Right ventricle myocardium superior (tissue), 1 donor: ENCODE results near the gene TFF1. TPM values are rescaled to one million over a fixed set of nuclear protein-coding genes. Genes with fewer than 3 reads are reported as not detected.
A peak's percentile ranks its signal among the peaks of the same experiment; 100 is the strongest.

Source experiments
- ATAC-seq: fragments of 200-7000 bp; cut with Tn5 transposase; one replicate; pipeline ENCODE4 v1.9.1; 2020; ENCODE audit warnings: mild to moderate bottlenecking; ENCODE audit not compliant: poor library complexity
- DNase-seq: peaks from one replicate; pipeline ENCODE4 v3.0.0-alpha.2; 2020
- intact Hi-C: fragments of 100-400 bp; cut with DNase I; formaldehyde crosslinking; loops from one replicate; pipeline ENCODE4 v1.11.2; 2022
- total RNA-seq: library from RNA; stranded (reverse); fragmentation: NEBNext Ultra II Directional; extraction: Animal tissue kit (Norgen Biotek cat#: 25700); gene quantifications from one replicate; pipeline ENCODE4 v1.2.1, GENCODE V29; 2021
- donor health status: DM: no; HTN: yes; CAD: no; lungs with severe emphysema.

The TFF1 gene
- total RNA-seq, 1 donor from 2014 or later = not detected

DNA sequence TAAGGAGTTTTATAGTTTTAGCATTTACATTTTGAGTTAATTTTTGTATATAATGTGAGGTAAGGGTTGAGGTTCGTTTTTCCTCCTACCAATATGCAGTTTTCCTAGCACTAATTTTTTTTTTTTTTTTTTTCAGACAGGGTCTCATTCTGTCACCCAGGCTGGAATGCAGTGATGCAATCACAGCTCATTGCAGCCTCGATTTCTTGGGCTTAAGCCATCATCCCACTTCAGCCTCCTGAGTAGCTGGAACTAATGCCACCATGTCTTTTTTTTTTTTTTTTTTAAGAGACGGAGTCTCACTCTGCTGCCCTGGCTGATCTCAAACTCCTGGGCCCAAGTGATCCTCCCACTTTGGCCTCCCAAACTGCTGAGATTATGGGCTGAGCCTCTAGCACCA, 34.8 kb upstream of the TFF1 start:
- DNase-seq (no peak), ATAC-seq (no peak)
- intact Hi-C loops = no loop called here

DNA sequence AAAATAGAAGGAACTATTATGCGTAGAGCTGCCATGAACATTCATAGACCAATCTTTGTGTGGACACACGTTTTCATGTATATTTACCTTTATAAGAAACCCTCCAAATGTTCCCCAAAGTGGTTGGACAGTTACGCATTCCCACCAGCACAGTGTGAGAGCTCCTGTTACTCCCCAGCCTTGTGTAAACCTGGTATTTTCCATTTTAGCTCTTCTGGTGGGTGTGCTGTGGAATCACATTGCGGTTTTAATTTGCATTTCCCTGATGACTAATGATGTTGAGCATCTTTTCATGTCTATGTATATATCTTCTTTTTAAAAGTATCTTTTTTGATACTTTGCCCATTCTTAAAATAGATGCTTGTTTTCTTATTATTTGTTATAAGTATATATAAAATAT, 34.2 kb upstream of the TFF1 start:
- intact Hi-C loops = no loop called here
- DNase-seq = no peak
- ATAC-seq = no peak

DNA sequence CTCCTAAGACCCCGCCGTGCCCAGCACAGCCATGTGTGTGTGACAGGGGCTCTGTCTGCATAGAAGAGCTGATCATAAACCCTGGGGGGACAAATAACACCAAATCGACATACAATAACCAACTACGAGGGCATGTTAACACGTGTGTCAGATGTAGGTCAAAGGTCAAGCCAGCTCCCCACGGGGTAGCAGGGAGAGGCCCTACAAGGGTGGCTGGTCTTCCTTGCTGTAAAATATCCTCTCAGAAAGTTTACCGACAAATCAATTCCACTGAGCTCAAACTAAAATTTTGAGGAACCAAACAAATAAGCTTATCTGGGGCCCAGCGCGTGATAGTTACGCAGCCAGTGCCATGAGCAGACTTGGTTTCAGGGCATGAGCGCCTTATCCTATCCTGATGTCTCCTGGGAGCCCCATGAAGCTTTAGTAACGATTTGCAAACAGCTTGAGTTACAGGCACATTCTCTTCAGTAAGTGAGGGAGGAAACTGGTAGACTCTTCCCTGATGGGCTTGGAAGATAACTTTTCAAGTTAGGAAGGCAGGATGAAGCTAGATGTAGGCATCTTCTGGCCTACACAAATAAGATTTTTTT, 32.2 kb upstream of the TFF1 start:
- ATAC-seq = no peak

DNA sequence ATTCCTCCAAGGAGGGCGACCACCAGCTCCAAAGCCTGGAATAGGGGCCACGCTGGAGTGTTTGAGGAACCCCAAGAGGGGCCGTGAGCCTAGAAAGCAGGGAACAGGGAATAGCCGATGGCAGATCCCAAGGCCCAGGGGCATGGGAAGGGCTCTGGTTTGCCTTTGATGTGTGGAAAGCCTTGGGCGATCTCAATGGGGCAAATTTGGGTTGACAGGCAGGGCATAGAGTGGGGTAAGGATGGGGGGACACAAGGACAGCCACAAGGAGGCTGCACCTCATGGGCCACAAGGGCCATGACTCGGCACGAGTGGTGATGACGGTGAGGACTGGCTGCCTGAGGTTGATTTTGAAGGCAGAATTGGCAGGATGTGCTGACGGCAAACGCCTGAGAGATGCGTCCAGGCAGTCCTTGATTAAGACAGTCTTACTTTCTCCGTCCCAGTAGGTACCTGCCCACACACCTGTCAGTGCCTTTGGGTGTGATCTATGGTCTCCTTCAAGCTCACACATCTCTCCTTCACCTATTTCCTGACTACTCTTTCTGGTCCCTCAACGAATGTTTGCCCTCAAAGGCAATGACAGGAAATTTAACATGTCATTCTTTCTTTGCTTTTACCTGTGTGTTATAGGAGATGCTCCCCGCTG, 31.5 kb upstream of the TFF1 start:
- ATAC-seq = no peak
- DNase-seq = no peak
- intact Hi-C loops = no loop called here

More for the DNA sequence above, 32.2 kb upstream of the TFF1 start:
- intact Hi-C loops = no loop called here
- no peak for DNase-seq

DNA sequence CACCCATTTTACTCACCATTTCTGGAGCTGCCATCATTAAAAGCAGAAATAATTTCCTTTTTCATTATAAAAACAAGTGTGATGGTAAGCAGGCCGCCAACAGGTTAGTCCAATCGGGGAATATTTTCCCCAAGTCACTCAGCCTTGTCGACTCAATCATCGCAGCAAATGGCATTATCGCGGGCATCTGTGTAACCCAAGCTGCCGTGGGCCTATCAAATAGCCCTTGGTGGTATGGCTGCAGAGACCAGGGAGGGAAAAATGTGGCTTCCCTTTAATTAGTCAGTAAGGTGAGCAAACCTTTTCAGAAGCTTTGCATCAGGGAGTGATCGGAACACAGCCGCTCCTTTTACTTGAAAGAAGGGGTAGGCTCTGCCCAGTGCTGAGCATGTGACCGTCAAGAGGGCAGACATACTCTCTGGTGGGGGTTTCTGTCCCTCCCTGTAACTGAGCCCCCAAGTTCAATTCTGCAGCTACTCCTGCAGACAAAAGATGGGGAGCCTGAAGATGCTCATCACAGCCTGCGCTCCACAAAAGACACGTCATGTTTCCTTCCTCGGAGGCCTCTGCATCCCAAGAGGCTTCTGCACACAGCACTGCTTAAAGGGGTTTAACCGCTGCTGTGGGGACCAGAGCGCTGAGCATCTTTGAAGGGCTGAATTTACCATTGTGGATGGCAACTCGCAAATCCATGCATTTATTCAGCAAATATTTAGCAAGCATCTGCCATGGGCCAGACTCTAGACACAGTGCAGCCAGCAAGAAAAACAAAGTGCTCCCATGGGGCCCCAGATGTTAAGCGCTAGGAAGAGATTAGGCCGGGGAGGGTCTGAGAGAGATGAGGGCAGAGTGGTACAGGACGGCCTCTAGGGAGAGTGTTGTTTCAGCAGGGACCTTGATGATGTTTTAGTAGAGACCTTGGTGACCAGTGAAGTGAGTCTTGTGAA, 30.7 kb upstream of the TFF1 start:
- intact Hi-C loops = no loop called here
- ATAC-seq (no peak), DNase-seq (no peak)

DNA sequence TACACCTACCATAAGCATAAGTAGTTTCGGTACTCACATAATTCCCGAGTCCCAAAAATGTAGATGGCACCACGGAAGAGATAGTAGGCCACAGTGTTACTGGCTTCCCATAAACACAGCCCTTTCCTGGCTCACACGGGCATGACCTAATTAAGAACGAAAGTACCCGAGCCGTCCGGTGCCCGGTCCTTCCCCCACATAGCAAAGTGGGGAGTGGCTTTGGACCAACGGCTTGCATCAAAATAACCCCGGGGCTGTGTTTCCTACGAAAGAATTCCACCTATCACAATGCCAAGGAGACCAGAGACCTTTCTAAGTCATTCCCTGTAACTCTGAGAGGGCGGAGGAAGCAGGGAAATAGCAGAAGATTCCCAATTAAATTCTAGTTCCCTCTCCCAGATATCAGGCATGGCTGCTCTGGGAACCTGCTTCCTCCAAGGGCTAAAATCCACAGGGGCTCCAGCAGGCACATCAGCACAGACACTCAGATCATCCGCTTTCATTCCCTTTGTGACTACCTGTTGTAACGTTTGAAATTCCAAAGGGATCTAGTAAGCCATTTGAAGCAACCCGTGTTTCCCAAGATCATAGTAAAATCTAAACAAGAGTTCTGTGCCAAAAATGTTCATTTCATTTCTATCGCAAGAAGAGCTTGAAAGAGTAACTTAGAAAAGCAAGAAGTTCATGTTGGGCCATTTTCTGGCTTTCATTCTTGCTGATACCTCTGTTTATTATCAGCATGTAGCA, 29.7 kb upstream of the TFF1 start, which contains the start of gene TMPRSS3:
Gene TMPRSS3 (minus strand): TSS at position 148 of the 747 bp plus-strand sequence. CDS start 635 bp downstream, outside the sequence.
- intact Hi-C loops = no loop called here
- no peak for DNase-seq
- ATAC-seq = no peak

DNA sequence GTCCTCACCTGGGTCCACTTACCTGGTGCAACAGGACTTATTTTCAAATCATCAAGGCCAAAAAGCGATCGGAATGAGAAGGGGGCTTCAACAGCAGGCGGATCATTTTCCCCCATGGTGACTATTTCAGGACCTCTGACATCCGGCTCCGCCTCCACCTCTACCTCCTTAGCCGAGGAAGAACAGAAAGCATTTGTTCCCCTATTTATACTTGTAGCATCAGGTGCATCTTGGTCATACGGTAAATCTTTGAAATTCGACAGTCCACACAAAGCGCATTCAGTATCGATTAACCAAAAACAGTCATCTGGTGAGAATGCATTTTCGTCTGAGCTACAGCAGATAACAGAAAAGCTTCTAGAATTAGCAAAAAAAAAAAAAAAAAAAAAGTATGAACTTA, 29.0 kb upstream of the TFF1 start:
- intact Hi-C loops = no loop called here
- no peak for ATAC-seq
- no peak for DNase-seq

DNA sequence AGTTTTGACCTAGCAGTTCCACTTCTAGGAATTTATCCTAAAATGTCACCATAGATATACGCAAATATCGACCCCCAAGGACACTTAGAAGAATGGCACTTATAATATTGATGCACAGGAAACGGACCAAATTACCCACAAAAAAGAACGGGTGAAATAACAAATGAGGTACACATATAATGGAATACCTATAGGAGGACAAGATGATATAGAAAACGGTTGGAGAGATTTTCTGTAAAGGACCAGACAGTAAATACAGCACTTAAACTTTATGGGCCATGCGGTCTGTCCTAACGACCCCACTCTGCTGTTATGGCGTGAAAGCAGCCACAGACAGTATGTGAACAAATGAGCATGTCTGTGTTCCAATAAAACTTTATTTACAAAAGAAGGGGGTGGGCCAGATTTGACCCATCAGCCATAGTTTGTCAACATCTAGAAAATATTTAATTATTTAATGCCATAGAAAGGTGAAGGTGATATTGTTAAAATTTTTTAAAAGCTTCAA, 27.2 kb upstream of the TFF1 start:
- no peak for ATAC-seq
- intact Hi-C loops = no loop called here

DNA sequence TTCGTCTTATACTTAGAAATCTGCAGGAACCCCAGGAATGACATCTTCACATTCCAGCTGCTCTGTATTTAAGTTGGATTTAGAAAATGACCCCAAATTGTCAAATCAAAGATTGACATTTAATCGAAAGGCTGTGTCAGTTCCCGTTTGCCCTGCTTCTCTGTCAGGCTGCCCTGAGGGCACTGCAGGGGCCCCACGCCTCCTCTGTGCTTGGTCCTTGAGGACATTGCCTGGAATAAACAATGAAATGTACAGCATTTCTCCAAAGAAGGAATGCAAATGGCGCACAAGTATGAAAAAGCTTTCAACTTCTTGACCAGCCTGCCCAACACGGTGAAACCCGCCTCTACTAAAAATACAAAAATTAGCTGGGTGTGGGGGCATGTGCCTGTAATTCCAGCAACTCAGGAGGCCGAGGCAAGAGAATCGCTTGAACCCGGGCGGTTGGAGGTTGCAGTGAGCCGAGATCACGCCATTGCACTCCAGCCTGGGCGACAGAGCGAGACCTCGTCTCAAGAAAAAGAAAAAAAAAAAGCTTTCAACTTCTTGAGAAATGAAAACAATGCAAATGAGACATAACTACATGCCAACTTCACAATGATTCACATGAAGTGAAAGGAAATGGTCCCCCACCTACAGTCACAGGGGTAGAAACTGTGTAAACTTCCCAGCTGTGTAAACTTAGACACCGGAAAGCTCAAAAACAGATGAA, 26.6 kb upstream of the TFF1 start:
- intact Hi-C loops = no loop called here
- no peak for DNase-seq
- no peak for ATAC-seq

More for the DNA sequence above, 27.2 kb upstream of the TFF1 start:
- no peak for DNase-seq

DNA sequence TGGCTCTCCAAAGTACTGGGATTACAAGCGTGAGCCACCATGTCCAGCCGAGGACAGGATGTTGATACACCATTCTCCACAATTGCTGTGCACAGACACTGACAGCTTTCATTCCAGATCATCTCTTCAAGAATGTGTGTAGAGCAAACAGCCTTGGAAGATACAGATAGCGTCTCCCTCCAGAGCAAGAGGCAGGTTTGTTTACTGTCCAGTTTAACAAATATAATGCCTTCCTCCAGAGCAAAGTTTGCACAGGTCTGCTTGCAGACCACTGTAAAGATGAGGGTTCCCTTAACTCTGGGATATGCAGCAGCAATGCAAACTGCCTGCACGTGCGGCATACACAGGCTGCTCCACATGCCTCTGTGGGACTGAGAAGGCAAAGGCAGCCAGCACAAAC, 25.0 kb upstream of the TFF1 start:
- ATAC-seq = no peak
- intact Hi-C loops = no loop called here
- no peak for DNase-seq

DNA sequence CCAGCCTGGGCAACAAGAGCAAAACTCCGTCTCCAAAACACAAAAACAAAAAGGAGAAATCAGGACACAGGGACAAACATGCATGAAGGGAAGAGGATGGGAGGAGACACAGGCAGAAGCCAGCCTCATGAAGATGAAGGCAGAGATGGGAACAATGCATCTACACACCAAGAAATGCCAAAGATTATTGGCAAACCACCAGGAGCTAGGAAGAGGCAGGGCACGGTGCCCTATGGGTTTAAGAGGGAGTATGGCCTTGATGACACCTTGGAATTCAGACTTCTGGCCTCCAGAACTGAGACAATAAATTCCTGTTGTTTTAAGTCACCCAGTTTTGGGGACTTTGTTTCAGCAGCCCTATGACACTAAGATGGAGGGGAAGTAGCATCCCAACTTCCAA, 24.4 kb upstream of the TFF1 start:
- no peak for DNase-seq
- intact Hi-C loops = no loop called here
- no peak for ATAC-seq

DNA sequence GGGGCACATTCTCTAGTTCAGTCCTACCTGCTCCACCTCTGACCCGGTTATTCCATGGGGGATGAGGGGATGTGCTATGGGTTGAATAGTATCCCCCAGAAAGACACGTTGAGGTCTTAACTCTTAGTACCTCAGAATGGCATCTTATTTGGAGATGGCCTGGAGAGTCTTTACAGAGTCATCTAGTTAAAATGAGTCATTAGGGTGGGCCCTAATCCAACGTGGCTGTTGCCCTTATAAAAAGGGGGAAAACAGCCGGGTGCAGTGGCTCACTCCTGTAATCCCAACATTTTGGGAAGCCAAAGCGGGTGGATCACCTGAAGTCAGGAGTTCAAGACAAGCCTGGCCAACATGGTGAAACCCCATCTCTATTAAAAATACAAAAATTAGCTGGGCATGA, 23.9 kb upstream of the TFF1 start:
- DNase-seq (no peak), ATAC-seq (no peak)
- intact Hi-C loops = no loop called here

DNA sequence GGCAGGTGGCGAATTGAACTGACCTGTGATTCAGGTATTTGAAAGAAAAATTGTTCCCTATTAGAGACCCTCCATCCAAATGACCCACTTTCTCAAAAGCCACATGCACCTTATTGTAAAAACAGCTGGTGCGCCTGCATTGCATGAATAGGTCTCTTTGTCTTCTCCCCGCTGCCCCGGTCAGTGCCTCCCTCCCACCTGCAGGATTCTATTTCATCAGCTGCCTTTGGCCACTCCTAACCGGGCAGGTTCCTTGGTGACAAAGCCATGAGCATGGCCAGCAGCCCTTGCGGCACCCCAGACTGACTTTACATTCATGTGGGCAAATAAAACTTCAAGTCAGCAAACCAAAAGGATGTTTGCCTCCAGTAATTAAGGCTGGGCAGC, 23.1 kb upstream of the TFF1 start:
- intact Hi-C loops = no loop called here
- DNase-seq = no peak
- no peak for ATAC-seq

DNA sequence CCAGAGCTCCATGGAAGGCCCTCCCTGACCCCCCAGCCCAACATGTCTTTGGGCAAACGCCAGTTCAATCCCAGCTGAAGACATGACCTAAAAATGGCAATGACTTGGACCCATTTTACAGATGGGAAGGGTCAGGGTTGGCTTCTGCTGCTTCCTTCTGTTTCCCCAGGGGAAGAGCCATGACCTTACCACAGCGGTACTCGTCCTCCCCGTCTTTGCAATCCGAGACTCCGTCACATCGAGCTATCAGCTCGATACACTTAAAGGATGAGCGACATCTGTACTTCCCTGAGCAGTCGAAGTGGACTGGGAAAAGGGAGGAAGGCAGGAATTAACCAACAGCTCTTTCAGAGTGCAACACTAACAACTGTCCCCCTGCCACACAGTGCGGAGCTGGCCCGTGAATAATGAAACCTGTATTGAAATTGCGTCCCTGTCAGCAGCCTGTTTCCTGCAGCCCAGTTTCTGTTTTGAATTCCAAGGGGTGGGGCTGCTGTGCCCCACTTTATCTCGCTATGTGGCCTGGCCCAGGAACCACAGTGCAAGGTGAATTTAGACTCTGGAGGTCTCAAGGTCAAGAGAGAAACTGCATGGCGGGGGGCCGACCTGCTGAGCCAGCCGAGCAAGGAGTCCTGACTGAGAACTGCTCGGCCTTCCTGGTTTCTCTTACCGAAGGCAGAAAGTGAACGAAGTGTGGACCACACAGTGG, 22.6 kb upstream of the TFF1 start:
- peak; percentile 41 for ATAC-seq
- no peak for DNase-seq
- intact Hi-C loops = no loop called here

DNA sequence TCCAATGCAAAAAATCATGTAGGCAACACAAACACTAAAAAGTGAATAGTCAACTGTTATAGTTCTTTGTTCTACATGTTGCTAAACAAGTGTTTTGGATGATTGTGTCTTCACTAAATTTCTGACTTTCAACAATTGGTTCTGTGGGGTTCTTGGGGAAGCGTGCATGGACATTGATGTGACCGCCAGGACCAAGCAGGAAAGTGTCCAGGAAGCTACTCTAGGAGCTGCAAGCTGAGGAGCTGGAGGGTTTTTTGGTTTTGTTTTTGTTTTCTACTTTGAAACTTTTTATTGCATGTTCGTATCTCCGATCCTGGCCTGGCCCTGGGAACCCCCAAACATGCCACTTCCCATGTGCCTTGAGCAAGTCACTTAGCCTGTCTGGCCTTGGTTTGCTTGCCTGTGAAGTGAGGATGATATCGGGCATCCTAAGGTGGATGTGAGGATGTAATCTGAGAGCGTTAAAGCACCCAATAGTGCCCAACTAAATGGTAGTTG, 21.6 kb upstream of the TFF1 start:
- intact Hi-C loops = no loop called here
- DNase-seq = no peak

DNA sequence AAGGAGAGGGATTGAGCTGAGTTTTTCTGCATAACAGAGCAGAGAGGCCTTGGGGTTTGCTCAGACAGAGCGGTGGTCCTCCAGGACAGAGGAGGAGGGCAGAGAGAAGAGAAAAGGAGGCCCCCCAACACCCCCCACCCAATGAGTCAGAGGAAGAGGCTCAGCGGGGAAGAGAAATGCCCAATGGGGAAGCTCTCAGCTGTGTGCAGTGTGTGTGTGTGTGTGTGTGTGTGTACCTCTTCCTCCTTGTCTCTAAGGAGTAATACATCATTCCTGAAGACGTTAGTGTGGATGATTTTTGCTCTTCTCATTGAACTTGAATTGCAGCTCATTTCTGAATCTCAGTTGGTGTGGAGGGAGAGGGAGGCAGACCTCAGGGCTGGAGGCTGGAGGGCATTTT, 20.8 kb upstream of the TFF1 start:
- intact Hi-C loops = no loop called here
- DNase-seq (no peak), ATAC-seq (no peak)

More for the DNA sequence above, 21.6 kb upstream of the TFF1 start:
- ATAC-seq = no peak

DNA sequence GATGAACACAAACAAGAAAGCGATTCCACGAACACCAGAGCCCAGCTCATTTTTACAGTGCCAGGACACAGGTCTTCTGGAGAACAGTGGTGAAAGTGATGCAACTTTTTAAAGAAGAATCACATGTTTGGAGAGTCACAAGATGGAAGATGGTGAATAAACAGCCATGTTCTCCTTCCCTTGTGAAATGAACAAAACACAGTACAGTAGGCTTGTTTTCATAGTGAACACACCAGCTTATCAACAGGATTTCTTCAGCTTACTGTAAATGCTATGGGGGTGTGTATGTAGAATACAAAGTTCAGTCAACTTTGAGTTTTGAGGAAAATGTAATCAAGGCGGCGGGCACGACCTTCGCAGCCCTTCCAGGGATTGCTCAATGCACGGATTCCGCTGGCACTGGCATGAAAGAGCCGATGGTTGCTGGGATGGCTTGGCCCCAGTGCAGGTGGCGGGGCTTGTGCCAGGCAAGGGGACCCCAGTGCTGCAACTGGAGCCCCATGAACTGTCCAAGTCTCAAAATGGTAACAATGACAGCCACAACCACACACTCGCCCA, 19.8 kb upstream of the TFF1 start:
- no peak for ATAC-seq
- intact Hi-C loops = no loop called here
- no peak for DNase-seq
